Measurements from ENCODE around the gene RAB11FIP3. TPM values are rescaled to one million over a fixed set of nuclear protein-coding genes. Genes with fewer than 3 reads are reported as not detected.
"Not testable (repeated sequence)": the region's sequence is repeated elsewhere in the genome, so short reads cannot be mapped to it uniquely, and the experiment has no call there.

The RAB11FIP3 gene
- total RNA-seq, 1 experiment from 2014 or later = 35.8 TPM

- ChIA-PET POLR2A (interaction anchor here (0.6 kb wide), 1 partner anchor 102 kb away, joined by 3 read pairs; no protein-coding TSS in a partner anchor), CTCF (interaction anchor here (0.6 kb wide), 1 partner anchor 105 kb away, joined by 6 read pairs; no protein-coding TSS in a partner anchor)
- intact Hi-C loops (cut with micrococcal nuclease; ENCODE audit: unreplicated experiment) = no loop called here
- no peaks in the 10 kb centered on the region for H3K4me1 Mint-ChIP-seq (ENCODE audit: low read depth, unreplicated experiment)
- H3K9me3 ChIP-seq = no peaks in the 10 kb centered on the region
- no peaks in the 10 kb centered on the region for H3K27me3 ChIP-seq (replicated peaks; ENCODE audit: control insufficient read depth, insufficient read depth, low read length)
- no TSS peak for BruUV-seq (replicated peaks)
- TF ChIP-seq, protein P1, sequence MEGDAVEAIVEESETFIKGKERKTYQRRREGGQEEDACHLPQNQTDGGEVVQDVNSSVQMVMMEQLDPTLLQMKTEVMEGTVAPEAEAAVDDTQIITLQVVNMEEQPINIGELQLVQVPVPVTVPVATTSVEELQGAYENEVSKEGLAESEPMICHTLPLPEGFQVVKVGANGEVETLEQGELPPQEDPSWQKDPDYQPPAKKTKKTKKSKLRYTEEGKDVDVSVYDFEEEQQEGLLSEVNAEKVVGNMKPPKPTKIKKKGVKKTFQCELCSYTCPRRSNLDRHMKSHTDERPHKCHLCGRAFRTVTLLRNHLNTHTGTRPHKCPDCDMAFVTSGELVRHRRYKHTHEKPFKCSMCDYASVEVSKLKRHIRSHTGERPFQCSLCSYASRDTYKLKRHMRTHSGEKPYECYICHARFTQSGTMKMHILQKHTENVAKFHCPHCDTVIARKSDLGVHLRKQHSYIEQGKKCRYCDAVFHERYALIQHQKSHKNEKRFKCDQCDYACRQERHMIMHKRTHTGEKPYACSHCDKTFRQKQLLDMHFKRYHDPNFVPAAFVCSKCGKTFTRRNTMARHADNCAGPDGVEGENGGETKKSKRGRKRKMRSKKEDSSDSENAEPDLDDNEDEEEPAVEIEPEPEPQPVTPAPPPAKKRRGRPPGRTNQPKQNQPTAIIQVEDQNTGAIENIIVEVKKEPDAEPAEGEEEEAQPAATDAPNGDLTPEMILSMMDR (IDR thresholded peaks at IDR 0.05; ENCODE audit: insufficient read depth in 1 of 2, low read depth in 1 of 2, low read length in 1 of 2, severe bottlenecking in 1 of 2, unreplicated experiment in 1 of 2) = no peak
- H3K4me3 Mint-ChIP-seq (ENCODE audit: unreplicated experiment) = no peak overlapping the region
- H3K27me3 Mint-ChIP-seq (ENCODE audit: insufficient read depth, unreplicated experiment) = no peaks in the 10 kb centered on the region
- H3K4me1 ChIP-seq = no peaks in the 10 kb centered on the region
- H3K27ac Mint-ChIP-seq (ENCODE audit: unreplicated experiment) = no peak overlapping the region
- H3K36me3 ChIP-seq (ENCODE audit: control insufficient read depth, insufficient read depth, low read length) = no peaks in the 10 kb centered on the region
- no peak for DNase-seq
- H3K9me3 Mint-ChIP-seq (ENCODE audit: unreplicated experiment) = no peaks in the 10 kb centered on the region
- H3K36me3 Mint-ChIP-seq (ENCODE audit: insufficient read depth, unreplicated experiment) = peaks cover 6% of the 10 kb centered on the region
- no peak overlapping the region for H3K4me3 ChIP-seq (ENCODE audit: low read depth, low read length)
Measured at GRCh38 chr16:491220-491919, 65.9 kb downstream of the RAB11FIP3 start.

DNA sequence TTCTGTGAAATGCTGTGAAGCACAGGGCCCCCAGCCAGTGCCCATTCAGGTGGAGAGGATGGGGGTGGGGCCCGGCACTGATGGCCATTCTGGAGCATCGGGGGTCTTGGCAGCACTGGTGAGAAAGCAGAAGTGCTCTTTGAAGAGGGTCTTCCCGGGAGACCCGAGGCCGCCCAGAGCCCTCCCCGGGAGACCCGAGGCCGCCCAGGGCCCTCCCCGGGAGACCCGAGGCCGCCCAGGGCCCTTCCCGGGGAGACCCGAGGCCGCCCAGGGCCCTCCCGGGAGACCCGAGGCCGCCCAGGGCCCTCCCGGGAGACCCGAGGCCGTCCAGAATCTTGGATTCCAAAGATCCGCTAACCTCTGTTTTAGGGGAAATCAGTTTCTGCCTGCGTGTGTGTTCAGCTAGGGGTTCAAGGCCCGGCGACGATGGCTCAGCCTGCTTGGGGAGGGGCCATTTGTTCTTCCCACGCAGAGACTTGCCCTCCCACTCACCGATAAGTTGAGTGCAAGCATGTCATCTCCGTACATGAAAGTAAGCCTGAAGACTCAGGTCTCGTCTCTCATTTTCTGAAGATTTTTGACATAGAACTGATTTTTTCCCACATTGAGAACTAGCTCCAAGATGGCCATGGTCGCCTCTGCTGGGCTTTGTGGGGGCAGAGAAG is 66.9 kb downstream of the RAB11FIP3 start:
- ChIA-PET POLR2A (no interaction called here), CTCF (no interaction called here)
- Mint-ChIP-seq H3K36me3 (ENCODE audit: insufficient read depth, unreplicated experiment) (peaks cover 6% of the 10 kb centered on the region), H3K27ac (ENCODE audit: unreplicated experiment) (no peak overlapping the region), H3K4me3 (ENCODE audit: unreplicated experiment) (no peak overlapping the region), H3K27me3 (ENCODE audit: insufficient read depth, unreplicated experiment) (no peaks in the 10 kb centered on the region), H3K9me3 (ENCODE audit: unreplicated experiment) (no peaks in the 10 kb centered on the region), H3K4me1 (ENCODE audit: low read depth, unreplicated experiment) (no peaks in the 10 kb centered on the region)
- Histone ChIP-seq H3K27me3 (replicated peaks; ENCODE audit: control insufficient read depth, insufficient read depth, low read length) (no peaks in the 10 kb centered on the region), H3K36me3 (ENCODE audit: control insufficient read depth, insufficient read depth, low read length) (no peaks in the 10 kb centered on the region), H3K4me3 (ENCODE audit: low read depth, low read length) (no peak overlapping the region), H3K4me1 (no peaks in the 10 kb centered on the region), H3K9me3 (no peaks in the 10 kb centered on the region)
- BruUV-seq (replicated peaks) = no TSS peak
- intact Hi-C loops (cut with micrococcal nuclease; ENCODE audit: unreplicated experiment) = no loop called here
- DNase-seq = no peak
- TF ChIP-seq, protein P1 (IDR thresholded peaks at IDR 0.05; ENCODE audit: insufficient read depth in 1 of 2, low read depth in 1 of 2, low read length in 1 of 2, severe bottlenecking in 1 of 2, unreplicated experiment in 1 of 2) = no peak

DNA sequence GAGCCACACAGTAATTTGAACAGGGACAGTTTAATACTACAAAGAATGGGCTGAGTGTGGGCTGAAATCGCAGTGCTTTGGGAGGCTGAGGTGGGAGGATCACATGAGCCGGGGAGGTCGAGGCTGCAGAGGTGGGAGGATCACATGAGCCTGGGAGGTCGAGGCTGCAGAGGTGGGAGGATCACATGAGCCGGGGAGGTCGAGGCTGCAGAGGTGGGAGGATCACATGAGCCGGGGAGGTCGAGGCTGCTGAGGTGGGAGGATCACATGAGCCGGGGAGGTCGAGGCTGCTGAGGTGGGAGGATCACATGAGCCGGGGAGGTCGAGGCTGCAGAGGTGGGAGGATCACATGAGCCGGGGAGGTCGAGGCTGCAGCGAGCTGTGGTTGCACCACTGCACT is 69.2 kb downstream of the RAB11FIP3 start:
- H3K4me3 Mint-ChIP-seq (ENCODE audit: unreplicated experiment); H3K4me1 ChIP-seq; POLR2A ChIA-PET; DNase-seq; H3K4me1 Mint-ChIP-seq (ENCODE audit: low read depth, unreplicated experiment); H3K36me3 Mint-ChIP-seq (ENCODE audit: insufficient read depth, unreplicated experiment); H3K9me3 Mint-ChIP-seq (ENCODE audit: unreplicated experiment); BruUV-seq (replicated peaks); H3K27me3 ChIP-seq (replicated peaks; ENCODE audit: control insufficient read depth, insufficient read depth, low read length); H3K4me3 ChIP-seq (ENCODE audit: low read depth, low read length); H3K36me3 ChIP-seq (ENCODE audit: control insufficient read depth, insufficient read depth, low read length); H3K27me3 Mint-ChIP-seq (ENCODE audit: insufficient read depth, unreplicated experiment); H3K27ac Mint-ChIP-seq (ENCODE audit: unreplicated experiment); H3K9me3 ChIP-seq: not testable (repeated sequence)
- CTCF ChIA-PET = interaction anchor here (1.3 kb wide), 1 partner anchor 108 kb away, joined by 8 read pairs; no protein-coding TSS in a partner anchor
- intact Hi-C loops (cut with micrococcal nuclease; ENCODE audit: unreplicated experiment) = loop anchor here (5.0 kb wide), 1 partner anchor 107 kb away; no protein-coding TSS in a partner anchor

Measured in Caco-2 (cell line).